ENCODE data around the gene HEYL.

Gene HEYL

DNA sequence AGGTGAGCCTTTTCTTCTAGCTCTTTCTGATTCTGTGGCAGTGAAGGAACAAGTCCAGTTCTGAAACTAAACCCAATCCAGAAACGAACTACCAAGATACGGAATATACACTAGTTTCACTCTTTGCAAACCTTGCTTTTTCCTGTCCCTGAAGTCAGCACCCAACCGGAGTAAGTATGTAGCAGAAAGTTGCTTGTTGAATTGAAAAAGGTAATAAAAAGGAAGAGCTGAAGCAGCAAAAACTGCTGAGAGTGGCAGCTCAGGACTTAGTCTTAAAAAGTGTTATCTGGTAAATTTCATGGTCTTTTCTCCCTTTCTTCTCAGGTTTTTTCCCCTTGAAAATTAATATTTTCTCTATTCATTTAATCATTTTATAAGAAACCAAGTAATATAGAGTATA lies 41.9 kb upstream of the HEYL start:
- no peak for DNase-seq
- H4K12ac ChIP-seq (ENCODE audit: low read depth, low read length) = no peak overlapping the region
- no peak overlapping the region for H3K4me3 ChIP-seq (ENCODE audit: low read depth, low read length)
- no peak overlapping the region for H3K9ac ChIP-seq (ENCODE audit: low read length)
- no peak overlapping the region for H3K4me2 ChIP-seq (ENCODE audit: low read length)
- H3K79me1 ChIP-seq (ENCODE audit: low read length) = no peaks in the 10 kb centered on the region
- H4K91ac ChIP-seq (ENCODE audit: low read depth, low read length) = no peak overlapping the region
- H4K8ac ChIP-seq (ENCODE audit: low read depth, low read length) = no peak overlapping the region
- WGBS (ENCODE audit: extremely low coverage, insufficient coverage, insufficient read length) = no CpG with 5 or more reads among the region's 3 CpGs
- no peak overlapping the region for H3K23ac ChIP-seq (ENCODE audit: low read length)
- H3K4me1 ChIP-seq (ENCODE audit: control insufficient read depth in 1 of 2, insufficient read depth in 2 of 2, low read length in 2 of 2) = no peaks in the 10 kb centered on the region
- H3K36me3 ChIP-seq (ENCODE audit: control insufficient read depth in 1 of 2, insufficient read depth in 2 of 2, low read length in 2 of 2) = no peaks in the 10 kb centered on the region
- H3K27me3 ChIP-seq (ENCODE audit: insufficient read depth, low read length) = peaks cover 57% of the 10 kb centered on the region
- H3K9me3 ChIP-seq (ENCODE audit: insufficient read depth, low read depth, low read length) = peaks cover 14% of the 10 kb centered on the region
- no peak overlapping the region for H2AK5ac ChIP-seq (ENCODE audit: low read length)
- no peak overlapping the region for H3K27ac ChIP-seq (ENCODE audit: low read depth, low read length)
- no peaks in the 10 kb centered on the region for H3K79me2 ChIP-seq (ENCODE audit: control insufficient read depth, insufficient read depth, low read length, poor library complexity)
- no peak overlapping the region for H2BK12ac ChIP-seq (ENCODE audit: low read length)
- H3K4ac ChIP-seq (ENCODE audit: low read depth, low read length) = no peak overlapping the region
- H3K14ac ChIP-seq (ENCODE audit: low read length) = no peak overlapping the region
- no peak overlapping the region for H2BK120ac ChIP-seq (ENCODE audit: insufficient read depth, low read length, poor library complexity)
- no peak overlapping the region for H2AFZ ChIP-seq (ENCODE audit: insufficient read depth, low read length, poor library complexity)
- no peak overlapping the region for H2BK5ac ChIP-seq (ENCODE audit: low read depth, low read length, poor library complexity)
- no peak overlapping the region for H3K18ac ChIP-seq (ENCODE audit: low read length)

DNA sequence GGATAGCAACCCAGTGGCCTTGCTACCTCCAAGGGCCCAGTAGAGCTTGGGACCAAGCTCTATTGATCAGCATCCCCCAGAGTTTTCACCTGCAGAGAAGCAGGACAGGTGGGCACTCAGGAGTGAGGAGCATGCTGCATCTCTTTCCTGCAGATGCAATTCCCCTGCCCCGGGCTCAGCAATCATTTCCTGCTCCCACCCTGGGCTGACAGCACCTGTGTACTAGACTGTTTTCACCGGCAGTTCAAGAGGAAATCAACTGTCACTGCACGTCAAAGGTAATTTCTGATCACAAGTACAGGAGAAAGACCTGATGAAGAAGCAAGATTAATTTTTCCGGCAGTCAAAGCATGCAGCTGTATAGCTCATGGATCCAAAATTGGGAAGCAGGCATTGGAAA lies 41.3 kb upstream of the HEYL start:
- H4K91ac ChIP-seq (ENCODE audit: low read depth, low read length) = no peak overlapping the region
- no peak overlapping the region for H4K8ac ChIP-seq (ENCODE audit: low read depth, low read length)
- no peak for DNase-seq
- H2BK12ac ChIP-seq (ENCODE audit: low read length) = no peak overlapping the region
- no peak overlapping the region for H3K4ac ChIP-seq (ENCODE audit: low read depth, low read length)
- H3K4me1 ChIP-seq (ENCODE audit: control insufficient read depth in 1 of 2, insufficient read depth in 2 of 2, low read length in 2 of 2) = no peaks in the 10 kb centered on the region
- H2BK120ac ChIP-seq (ENCODE audit: insufficient read depth, low read length, poor library complexity) = no peak overlapping the region
- H3K9ac ChIP-seq (ENCODE audit: low read length) = no peak overlapping the region
- H2BK5ac ChIP-seq (ENCODE audit: low read depth, low read length, poor library complexity) = no peak overlapping the region
- peaks cover 57% of the 10 kb centered on the region for H3K27me3 ChIP-seq (ENCODE audit: insufficient read depth, low read length)
- H3K23ac ChIP-seq (ENCODE audit: low read length) = no peak overlapping the region
- H3K18ac ChIP-seq (ENCODE audit: low read length) = no peak overlapping the region
- H3K36me3 ChIP-seq (ENCODE audit: control insufficient read depth in 1 of 2, insufficient read depth in 2 of 2, low read length in 2 of 2) = no peaks in the 10 kb centered on the region
- no peak overlapping the region for H4K12ac ChIP-seq (ENCODE audit: low read depth, low read length)
- WGBS (ENCODE audit: extremely low coverage, insufficient coverage, insufficient read length) = no CpG with 5 or more reads among the region's 4 CpGs
- H3K4me3 ChIP-seq (ENCODE audit: low read depth, low read length) = no peak overlapping the region
- peaks cover 14% of the 10 kb centered on the region for H3K9me3 ChIP-seq (ENCODE audit: insufficient read depth, low read depth, low read length)
- no peaks in the 10 kb centered on the region for H3K79me2 ChIP-seq (ENCODE audit: control insufficient read depth, insufficient read depth, low read length, poor library complexity)
- H2AK5ac ChIP-seq (ENCODE audit: low read length) = no peak overlapping the region
- H3K14ac ChIP-seq (ENCODE audit: low read length) = no peak overlapping the region
- no peak overlapping the region for H3K4me2 ChIP-seq (ENCODE audit: low read length)
- H3K27ac ChIP-seq (ENCODE audit: low read depth, low read length) = no peak overlapping the region
- H2AFZ ChIP-seq (ENCODE audit: insufficient read depth, low read length, poor library complexity) = no peak overlapping the region
- H3K79me1 ChIP-seq (ENCODE audit: low read length) = no peaks in the 10 kb centered on the region

DNA sequence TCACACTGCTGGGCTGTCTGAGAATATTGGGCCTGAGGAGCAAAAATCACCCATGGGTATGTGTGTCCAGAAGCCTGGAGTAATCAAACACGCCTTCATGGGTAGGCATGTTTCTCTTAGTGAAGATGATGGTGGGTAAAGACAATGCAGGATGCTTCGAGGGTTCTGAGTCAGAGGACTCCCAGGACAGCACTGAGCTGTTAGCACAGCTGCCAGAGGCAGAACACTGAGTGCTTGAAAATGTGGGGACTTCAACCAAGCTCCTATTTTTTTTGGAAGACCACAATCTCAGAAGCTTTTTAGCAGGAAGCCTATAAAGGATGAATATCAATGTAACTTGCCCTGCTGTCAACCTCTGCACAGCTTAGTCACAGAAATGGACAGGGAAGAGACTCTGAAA lies 40.4 kb upstream of the HEYL start:
- no peak overlapping the region for H4K8ac ChIP-seq (ENCODE audit: low read depth, low read length)
- no peak overlapping the region for H3K18ac ChIP-seq (ENCODE audit: low read length)
- H3K23ac ChIP-seq (ENCODE audit: low read length) = peak overlapping the region; percentile 22
- no peak overlapping the region for H3K27ac ChIP-seq (ENCODE audit: low read depth, low read length)
- no CpG with 5 or more reads among the region's 2 CpGs for WGBS (ENCODE audit: extremely low coverage, insufficient coverage, insufficient read length)
- no peak overlapping the region for H3K4ac ChIP-seq (ENCODE audit: low read depth, low read length)
- no peak overlapping the region for H2AK5ac ChIP-seq (ENCODE audit: low read length)
- no peak for DNase-seq
- no peaks in the 10 kb centered on the region for H3K4me1 ChIP-seq (ENCODE audit: control insufficient read depth in 1 of 2, insufficient read depth in 2 of 2, low read length in 2 of 2)
- no peak overlapping the region for H3K4me3 ChIP-seq (ENCODE audit: low read depth, low read length)
- no peak overlapping the region for H4K91ac ChIP-seq (ENCODE audit: low read depth, low read length)
- H3K9me3 ChIP-seq (ENCODE audit: insufficient read depth, low read depth, low read length) = peaks cover 14% of the 10 kb centered on the region
- peaks cover 54% of the 10 kb centered on the region for H3K27me3 ChIP-seq (ENCODE audit: insufficient read depth, low read length)
- H3K36me3 ChIP-seq (ENCODE audit: control insufficient read depth in 1 of 2, insufficient read depth in 2 of 2, low read length in 2 of 2) = no peaks in the 10 kb centered on the region
- no peak overlapping the region for H4K12ac ChIP-seq (ENCODE audit: low read depth, low read length)
- no peak overlapping the region for H2BK12ac ChIP-seq (ENCODE audit: low read length)
- no peaks in the 10 kb centered on the region for H3K79me2 ChIP-seq (ENCODE audit: control insufficient read depth, insufficient read depth, low read length, poor library complexity)
- no peak overlapping the region for H2BK120ac ChIP-seq (ENCODE audit: insufficient read depth, low read length, poor library complexity)
- no peak overlapping the region for H3K9ac ChIP-seq (ENCODE audit: low read length)
- no peak overlapping the region for H2AFZ ChIP-seq (ENCODE audit: insufficient read depth, low read length, poor library complexity)
- H3K79me1 ChIP-seq (ENCODE audit: low read length) = no peaks in the 10 kb centered on the region
- no peak overlapping the region for H2BK5ac ChIP-seq (ENCODE audit: low read depth, low read length, poor library complexity)
- no peak overlapping the region for H3K4me2 ChIP-seq (ENCODE audit: low read length)
- H3K14ac ChIP-seq (ENCODE audit: low read length) = no peak overlapping the region

DNA sequence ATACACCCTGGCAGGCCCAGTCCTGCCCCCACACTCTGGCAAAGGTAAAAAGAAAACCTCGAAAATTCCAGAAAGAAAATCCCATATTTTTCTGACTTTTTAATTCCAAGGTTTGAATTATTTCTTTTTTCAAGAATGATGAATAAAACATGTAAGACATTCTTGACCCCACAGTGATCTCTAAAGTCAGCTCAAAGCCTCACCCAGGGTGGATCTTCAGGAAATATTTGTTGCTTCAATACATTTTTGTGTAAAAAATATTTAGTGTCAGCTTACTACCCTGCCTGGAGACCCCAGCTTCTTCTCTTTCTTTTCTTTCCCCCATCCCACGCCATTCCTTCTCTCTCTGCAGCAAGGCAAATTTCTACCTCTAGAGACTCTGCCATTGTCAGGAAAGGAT lies 39.4 kb upstream of the HEYL start:
- no peaks in the 10 kb centered on the region for H3K79me2 ChIP-seq (ENCODE audit: control insufficient read depth, insufficient read depth, low read length, poor library complexity)
- peaks cover 48% of the 10 kb centered on the region for H3K27me3 ChIP-seq (ENCODE audit: insufficient read depth, low read length)
- no peak overlapping the region for H3K4me3 ChIP-seq (ENCODE audit: low read depth, low read length)
- DNase-seq = no peak
- H3K9me3 ChIP-seq (ENCODE audit: insufficient read depth, low read depth, low read length) = peaks cover 10% of the 10 kb centered on the region
- no peak overlapping the region for H3K14ac ChIP-seq (ENCODE audit: low read length)
- no peak overlapping the region for H3K9ac ChIP-seq (ENCODE audit: low read length)
- H3K4me1 ChIP-seq (ENCODE audit: control insufficient read depth in 1 of 2, insufficient read depth in 2 of 2, low read length in 2 of 2) = no peaks in the 10 kb centered on the region
- no peak overlapping the region for H3K18ac ChIP-seq (ENCODE audit: low read length)
- no peak overlapping the region for H2BK120ac ChIP-seq (ENCODE audit: insufficient read depth, low read length, poor library complexity)
- H3K36me3 ChIP-seq (ENCODE audit: control insufficient read depth in 1 of 2, insufficient read depth in 2 of 2, low read length in 2 of 2) = no peaks in the 10 kb centered on the region
- H3K4ac ChIP-seq (ENCODE audit: low read depth, low read length) = no peak overlapping the region
- no peak overlapping the region for H3K4me2 ChIP-seq (ENCODE audit: low read length)
- H2BK12ac ChIP-seq (ENCODE audit: low read length) = no peak overlapping the region
- H2BK5ac ChIP-seq (ENCODE audit: low read depth, low read length, poor library complexity) = no peak overlapping the region
- H4K91ac ChIP-seq (ENCODE audit: low read depth, low read length) = no peak overlapping the region
- no peak overlapping the region for H3K23ac ChIP-seq (ENCODE audit: low read length)
- H4K8ac ChIP-seq (ENCODE audit: low read depth, low read length) = no peak overlapping the region
- no peak overlapping the region for H2AFZ ChIP-seq (ENCODE audit: insufficient read depth, low read length, poor library complexity)
- H3K79me1 ChIP-seq (ENCODE audit: low read length) = no peaks in the 10 kb centered on the region
- no peak overlapping the region for H3K27ac ChIP-seq (ENCODE audit: low read depth, low read length)
- no peak overlapping the region for H2AK5ac ChIP-seq (ENCODE audit: low read length)
- no peak overlapping the region for H4K12ac ChIP-seq (ENCODE audit: low read depth, low read length)
- WGBS (ENCODE audit: extremely low coverage, insufficient coverage, insufficient read length) = no CpG with 5 or more reads among the region's 2 CpGs

Measured in trophoblast cell (in vitro differentiated cells and primary cell).